Gastrocnemius medialis (tissue), 4 donors: Measurements from ENCODE around the gene PRDM15.

ENCODE experiments used
- POLR2A ChIP-seq, 2 donors: fragments of 450-650 bp; IDR thresholded peaks; one replicate each; pipeline ENCODE4 v1.6.1; 2017; ENCODE audit warnings: antibody characterized with exemption in 2 of 2, mild to moderate bottlenecking in 2 of 2, moderate library complexity in 2 of 2
- TF ChIP-seq, protein P1 (sequence below), 5 experiments: fragments of 450-650 bp in 3 of 5; fragments of 200-600 bp in 2 of 5; sonication (generic) in 2 of 5; IDR thresholded peaks in 4 of 5; conservative IDR thresholded peaks in 1 of 5; 1 replicate in 4 of 5; 2 replicates in 1 of 5; pipeline ENCODE4 v1.5.1; 2016 to 2019; ENCODE audit warnings: antibody characterized with exemption in 5 of 5, mild to moderate bottlenecking in 3 of 5, moderate library complexity in 3 of 5

DNA sequence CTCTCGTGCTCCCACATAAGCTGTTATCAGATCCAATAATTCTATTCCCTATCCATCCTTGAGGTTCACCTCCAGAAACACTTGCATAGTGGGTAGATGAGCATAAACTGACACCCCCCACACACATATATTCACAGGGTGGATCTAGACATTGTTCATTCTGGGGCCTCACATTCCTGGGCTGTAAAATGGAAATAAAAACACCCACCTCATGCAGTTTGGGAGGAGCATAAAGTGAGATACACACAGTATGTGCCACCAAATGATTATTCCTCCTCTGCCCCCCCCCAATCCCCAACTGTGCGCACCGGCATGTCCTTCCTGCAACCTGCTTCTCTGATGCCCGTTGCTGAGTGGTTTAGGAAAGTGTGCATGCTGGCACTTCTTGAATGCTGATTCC, 17.9 kb downstream of the PRDM15 start:
- no peak for TF ChIP-seq POLR2A (IDR thresholded peaks at IDR 0.05)
- TF ChIP-seq, protein P1, sequence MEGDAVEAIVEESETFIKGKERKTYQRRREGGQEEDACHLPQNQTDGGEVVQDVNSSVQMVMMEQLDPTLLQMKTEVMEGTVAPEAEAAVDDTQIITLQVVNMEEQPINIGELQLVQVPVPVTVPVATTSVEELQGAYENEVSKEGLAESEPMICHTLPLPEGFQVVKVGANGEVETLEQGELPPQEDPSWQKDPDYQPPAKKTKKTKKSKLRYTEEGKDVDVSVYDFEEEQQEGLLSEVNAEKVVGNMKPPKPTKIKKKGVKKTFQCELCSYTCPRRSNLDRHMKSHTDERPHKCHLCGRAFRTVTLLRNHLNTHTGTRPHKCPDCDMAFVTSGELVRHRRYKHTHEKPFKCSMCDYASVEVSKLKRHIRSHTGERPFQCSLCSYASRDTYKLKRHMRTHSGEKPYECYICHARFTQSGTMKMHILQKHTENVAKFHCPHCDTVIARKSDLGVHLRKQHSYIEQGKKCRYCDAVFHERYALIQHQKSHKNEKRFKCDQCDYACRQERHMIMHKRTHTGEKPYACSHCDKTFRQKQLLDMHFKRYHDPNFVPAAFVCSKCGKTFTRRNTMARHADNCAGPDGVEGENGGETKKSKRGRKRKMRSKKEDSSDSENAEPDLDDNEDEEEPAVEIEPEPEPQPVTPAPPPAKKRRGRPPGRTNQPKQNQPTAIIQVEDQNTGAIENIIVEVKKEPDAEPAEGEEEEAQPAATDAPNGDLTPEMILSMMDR (IDR thresholded peaks at IDR 0.05 in 4 of 5, conservative IDR thresholded peaks at IDR 0.05 in 1 of 5): no peak
